CD4-positive, CD25-positive, alpha-beta regulatory T cell (primary cell): ENCODE measurements around the gene MTA1. TPM values are rescaled to one million over a fixed set of nuclear protein-coding genes. Genes with fewer than 3 reads are reported as not detected.

ENCODE experiments used
- ATAC-seq, 2 donors: fragments of 150-1000 bp; cut with Tn5 transposase; one replicate each; pipeline ENCODE4 v1.10.0; 2021; ENCODE audit warnings: low read depth in 2 of 2, moderate number of reproducible peaks in 2 of 2, moderate library complexity in 1 of 2
- DNase-seq, 3 donors: peaks; one replicate each; pipeline versions ENCODE4 v3.0.0 to v3.0.0-alpha.2; 2012 to 2022; ENCODE audit warnings: mixed read lengths in 1 of 3
- H3K27ac ChIP-seq: one replicate; pipeline ENCODE4 v1.7.0; 2013; ENCODE audit warnings: mild to moderate bottlenecking, low read length; ENCODE audit not compliant: insufficient read depth, poor library complexity, severe bottlenecking
- H3K27me3 ChIP-seq: one replicate; pipeline ENCODE4 v1.7.0; 2013; ENCODE audit warnings: low read length; ENCODE audit not compliant: control insufficient read depth, insufficient read depth
- H3K36me3 ChIP-seq: one replicate; pipeline ENCODE4 v1.7.0; 2013; ENCODE audit warnings: mild to moderate bottlenecking, low read length, moderate library complexity; ENCODE audit not compliant: control insufficient read depth, insufficient read depth
- H3K4me1 ChIP-seq: 2 replicates; pipeline ENCODE4 v1.7.0; 2013; ENCODE audit warnings: mild to moderate bottlenecking, low read length; ENCODE audit not compliant: insufficient read depth, control insufficient read depth, poor library complexity, severe bottlenecking
- H3K4me3 ChIP-seq: one replicate; pipeline ENCODE4 v1.7.0; 2013; ENCODE audit warnings: low read depth, mild to moderate bottlenecking, low read length, moderate library complexity
- H3K9me3 ChIP-seq, 2 experiments: 1 replicate in 1 of 2; 2 replicates in 1 of 2; pipeline ENCODE4 v1.7.0; 2013; ENCODE audit warnings: low read length in 2 of 2, mild to moderate bottlenecking in 1 of 2, moderate library complexity in 1 of 2; ENCODE audit not compliant: control insufficient read depth in 2 of 2
- H3K27ac Mint-ChIP-seq, 3 donors: one replicate each; pipeline ENCODE4 v1.8.0; 2020 to 2022; ENCODE audit warnings: mild to moderate bottlenecking in 3 of 3, mixed read lengths in 3 of 3, moderate library complexity in 2 of 3
- H3K27me3 Mint-ChIP-seq: one replicate; pipeline ENCODE4 v1.8.0; 2022; ENCODE audit warnings: mild to moderate bottlenecking, mixed read lengths
- H3K36me3 Mint-ChIP-seq: one replicate; pipeline ENCODE4 v1.8.0; 2020; ENCODE audit warnings: mixed read lengths
- H3K4me1 Mint-ChIP-seq, 4 donors: one replicate each; pipeline ENCODE4 v1.8.0; 2020 to 2022; ENCODE audit warnings: mixed read lengths in 4 of 4, mild to moderate bottlenecking in 1 of 4
- H3K4me3 Mint-ChIP-seq, 4 donors: one replicate each; pipeline ENCODE4 v1.8.0; 2020 to 2022; ENCODE audit warnings: mild to moderate bottlenecking in 4 of 4, mixed read lengths in 4 of 4, moderate library complexity in 3 of 4
- H3K9me3 Mint-ChIP-seq, 7 donors: one replicate each; pipeline ENCODE4 v1.8.0; 2020 to 2022; ENCODE audit warnings: mixed read lengths in 7 of 7, mild to moderate bottlenecking in 3 of 7, moderate library complexity in 2 of 7
- polyA plus RNA-seq, 4 donors: library from polyadenylated mRNA; unstranded; fragments of 300-500 nt; fragmentation: Illumina TruSeq; gene quantifications; one replicate each; pipeline ENCODE4 v1.2.3, GENCODE V29; 2021
- total RNA-seq: library from RNA; stranded (reverse); gene quantifications from one replicate; pipeline ENCODE4 v1.2.3, GENCODE V29; 2022

Gene MTA1
- total and polyA plus RNA-seq, 5 donors from 2014 or later, result 2.5 to 123 (median 3.1) TPM

- H3K36me3 ChIP-seq, result no peaks in the 10 kb centered on the region
- H3K27ac ChIP-seq, result peak overlapping the region; percentile 71
These were observed 54.3 kb downstream of the MTA1 start for GRCh38 chr14:105473677-105474482.

GRCh38 chr14:105474483-105475268, 55.0 kb downstream of the MTA1 start, which contains the start of gene CRIP2:
TSS of gene CRIP2 (plus strand) at chr14:105474821. CDS start at chr14:105474863, 42 bp downstream.
- Mint-ChIP-seq H3K9me3 (peaks cover 0 to 4% (median 0%) of the 10 kb centered on the region in 7 donors), H3K27me3 (peaks cover 17% of the 10 kb centered on the region), H3K4me1 (peaks cover 0 to 17% (median 3%) of the 10 kb centered on the region in 4 donors), H3K36me3 (no peaks in the 10 kb centered on the region), H3K4me3 (peak within 1 kb of the TSS; percentile 78 to 91 (median 87)), H3K27ac (no peak within 1 kb of the TSS)
- peak within 1 kb of the TSS; percentile 71 for H3K27ac ChIP-seq
- peak; percentile 37 to 40 for ATAC-seq
- peak in 1 of 3 donors; percentile 67 for DNase-seq
- no peak within 1 kb of the TSS for H3K4me3 ChIP-seq
- no peaks in the 10 kb centered on the region for H3K9me3 ChIP-seq
- peaks cover 56% of the 10 kb centered on the region for H3K4me1 ChIP-seq
- no peaks in the 10 kb centered on the region for H3K27me3 ChIP-seq
- H3K36me3 ChIP-seq, result no peaks in the 10 kb centered on the region

More at GRCh38 chr14:105473677-105474482, 54.3 kb downstream of the MTA1 start:
- Histone ChIP-seq H3K9me3 (no peaks in the 10 kb centered on the region), H3K27me3 (no peaks in the 10 kb centered on the region), H3K4me1 (peaks cover 51% of the 10 kb centered on the region), H3K4me3 (peak overlapping the region; percentile 13)
- Mint-ChIP-seq H3K27ac (no peak overlapping the region), H3K4me1 (peaks cover 0 to 13% (median 2%) of the 10 kb centered on the region in 4 donors), H3K27me3 (peaks cover 16% of the 10 kb centered on the region), H3K36me3 (no peaks in the 10 kb centered on the region), H3K9me3 (peaks cover 0 to 4% (median 0%) of the 10 kb centered on the region in 7 donors), H3K4me3 (peak overlapping the region; percentile 51 to 87 (median 78))
- ATAC-seq (peak; percentile 60 to 66), DNase-seq (peak; percentile 58 to 82 (median 67))

- peak overlapping the region; percentile 23 for H3K27ac ChIP-seq
- H3K9me3 ChIP-seq, result no peaks in the 10 kb centered on the region
- no peaks in the 10 kb centered on the region for H3K27me3 ChIP-seq
- Mint-ChIP-seq H3K27me3 (peaks cover 21% of the 10 kb centered on the region), H3K4me3 (peak overlapping the region; percentile 7 to 91 (median 64)), H3K27ac (no peak overlapping the region), H3K4me1 (peaks cover 0 to 23% (median 7%) of the 10 kb centered on the region in 4 donors), H3K36me3 (no peaks in the 10 kb centered on the region), H3K9me3 (peaks cover 0 to 4% (median 0%) of the 10 kb centered on the region in 7 donors)
- DNase-seq (no peak), ATAC-seq (no peak)
- H3K4me1 ChIP-seq, result peaks cover 65% of the 10 kb centered on the region
- H3K4me3 ChIP-seq, result no peak overlapping the region
- no peaks in the 10 kb centered on the region for H3K36me3 ChIP-seq
These were observed 55.9 kb downstream of the MTA1 start for GRCh38 chr14:105475269-105476096.

- Histone ChIP-seq H3K4me3 (no peak overlapping the region), H3K9me3 (no peaks in the 10 kb centered on the region), H3K36me3 (no peaks in the 10 kb centered on the region), H3K27me3 (no peaks in the 10 kb centered on the region), H3K4me1 (peaks cover 72% of the 10 kb centered on the region), H3K27ac (no peak overlapping the region)
- Mint-ChIP-seq H3K27ac (no peak overlapping the region), H3K4me3 (peak overlapping the region; percentile 22 to 91 (median 58)), H3K36me3 (no peaks in the 10 kb centered on the region), H3K4me1 (peaks cover 0 to 30% (median 11%) of the 10 kb centered on the region in 4 donors), H3K27me3 (peaks cover 27% of the 10 kb centered on the region), H3K9me3 (peaks cover 0 to 4% (median 0%) of the 10 kb centered on the region in 7 donors)
- DNase-seq, result no peak
- ATAC-seq, result no peak
These were observed 56.6 kb downstream of the MTA1 start for GRCh38 chr14:105476097-105476830.

GRCh38 chr14:105476831-105477659, 57.4 kb downstream of the MTA1 start:
- peaks cover 32% of the 10 kb centered on the region for H3K27me3 Mint-ChIP-seq
- ATAC-seq (no peak), DNase-seq (no peak)
- peaks cover 2 to 34% (median 15%) of the 10 kb centered on the region in 4 donors for H3K4me1 Mint-ChIP-seq
- peaks cover 0 to 4% (median 0%) of the 10 kb centered on the region in 7 donors for H3K9me3 Mint-ChIP-seq
- Histone ChIP-seq H3K9me3 (no peaks in the 10 kb centered on the region), H3K36me3 (no peaks in the 10 kb centered on the region), H3K27ac (no peak overlapping the region), H3K4me1 (peaks cover 80% of the 10 kb centered on the region), H3K4me3 (no peak overlapping the region), H3K27me3 (no peaks in the 10 kb centered on the region)
- H3K4me3 Mint-ChIP-seq, result peak overlapping the region; percentile 38 to 91 (median 68)
- H3K36me3 Mint-ChIP-seq, result no peaks in the 10 kb centered on the region
- peak overlapping the region in 1 of 3 donors; percentile 55 for H3K27ac Mint-ChIP-seq

GRCh38 chr14:105477660-105478397, 58.2 kb downstream of the MTA1 start:
- peaks cover 0 to 4% (median 0%) of the 10 kb centered on the region in 7 donors for H3K9me3 Mint-ChIP-seq
- Histone ChIP-seq H3K4me1 (peaks cover 88% of the 10 kb centered on the region), H3K4me3 (no peak overlapping the region), H3K9me3 (no peaks in the 10 kb centered on the region), H3K27me3 (no peaks in the 10 kb centered on the region), H3K27ac (peak overlapping the region; percentile 69), H3K36me3 (no peaks in the 10 kb centered on the region)
- peak overlapping the region in 3 of 4 donors; percentile 48 to 91 (median 89) for H3K4me3 Mint-ChIP-seq
- peaks cover 5 to 42% (median 19%) of the 10 kb centered on the region in 4 donors for H3K4me1 Mint-ChIP-seq
- H3K27ac Mint-ChIP-seq, result peak overlapping the region in 1 of 3 donors; percentile 55
- ATAC-seq (peak in 1 of 2 donors; percentile 4), DNase-seq (peak; percentile 52 to 72 (median 58))
- H3K27me3 Mint-ChIP-seq, result peaks cover 36% of the 10 kb centered on the region
- no peaks in the 10 kb centered on the region for H3K36me3 Mint-ChIP-seq
